Upper lobe of right lung (tissue), 1 donor: Measurements from ENCODE around the gene CYTH2. TPM values are rescaled to one million over a fixed set of nuclear protein-coding genes. Genes with fewer than 3 reads are reported as not detected.
"Not testable (repeated sequence)": the region's sequence is repeated elsewhere in the genome, so short reads cannot be mapped to it uniquely, and the experiment has no call there.

Experiments
- ATAC-seq: fragments of 200-7000 bp; cut with Tn5 transposase; one replicate; pipeline ENCODE4 v1.9.1; 2020; ENCODE audit warnings: mild to moderate bottlenecking, moderate library complexity
- DNase-seq: peaks from one replicate; pipeline ENCODE4 v3.0.0-alpha.2; 2020
- H3K27ac ChIP-seq: fragments of 200-600 bp; one replicate; pipeline ENCODE4 v1.8.0; 2022
- H3K27me3 ChIP-seq: fragments of 200-600 bp; one replicate; pipeline ENCODE4 v1.8.0; 2022; ENCODE audit warnings: mild to moderate bottlenecking
- H3K36me3 ChIP-seq: fragments of 200-600 bp; one replicate; pipeline ENCODE4 v1.8.0; 2022
- H3K4me1 ChIP-seq: fragments of 200-600 bp; one replicate; pipeline ENCODE4 v1.8.0; 2022
- H3K4me3 ChIP-seq: fragments of 200-600 bp; one replicate; pipeline ENCODE4 v1.8.0; 2022; ENCODE audit warnings: mild to moderate bottlenecking
- H3K9me3 ChIP-seq: fragments of 200-600 bp; one replicate; pipeline ENCODE4 v1.8.0; 2022
- intact Hi-C: fragments of 100-400 bp; cut with DNase I; formaldehyde crosslinking; loops from one replicate; pipeline ENCODE4 v1.11.0; 2022
- total RNA-seq: library from RNA; stranded (reverse); fragmentation: NEBNext Ultra II Directional; extraction: Animal tissue kit (Norgen Biotek cat#: 25700); gene quantifications from one replicate; pipeline ENCODE4 v1.2.1, GENCODE V29; 2021
- TF ChIP-seq, protein P1 (sequence below): fragments of 200-600 bp; IDR thresholded peaks from one replicate; pipeline ENCODE4 v1.8.0; 2022; ENCODE audit warnings: antibody characterized with exemption
- donor health status: DM: no; HTN: yes; CAD: no; lungs with severe emphysema.

The CYTH2 gene
- total RNA-seq, 1 donor from 2014 or later, result 60.7 TPM

- intact Hi-C loops, result no loop called here
- Histone ChIP-seq H3K4me1 (peaks cover 12% of the 10 kb centered on the region), H3K4me3 (peak overlapping the region; percentile 63), H3K27ac (no peak overlapping the region), H3K9me3 (no peaks in the 10 kb centered on the region), H3K27me3 (peaks cover 30% of the 10 kb centered on the region), H3K36me3 (no peaks in the 10 kb centered on the region)
- ATAC-seq (no peak), DNase-seq (no peak)
- TF ChIP-seq, protein P1, sequence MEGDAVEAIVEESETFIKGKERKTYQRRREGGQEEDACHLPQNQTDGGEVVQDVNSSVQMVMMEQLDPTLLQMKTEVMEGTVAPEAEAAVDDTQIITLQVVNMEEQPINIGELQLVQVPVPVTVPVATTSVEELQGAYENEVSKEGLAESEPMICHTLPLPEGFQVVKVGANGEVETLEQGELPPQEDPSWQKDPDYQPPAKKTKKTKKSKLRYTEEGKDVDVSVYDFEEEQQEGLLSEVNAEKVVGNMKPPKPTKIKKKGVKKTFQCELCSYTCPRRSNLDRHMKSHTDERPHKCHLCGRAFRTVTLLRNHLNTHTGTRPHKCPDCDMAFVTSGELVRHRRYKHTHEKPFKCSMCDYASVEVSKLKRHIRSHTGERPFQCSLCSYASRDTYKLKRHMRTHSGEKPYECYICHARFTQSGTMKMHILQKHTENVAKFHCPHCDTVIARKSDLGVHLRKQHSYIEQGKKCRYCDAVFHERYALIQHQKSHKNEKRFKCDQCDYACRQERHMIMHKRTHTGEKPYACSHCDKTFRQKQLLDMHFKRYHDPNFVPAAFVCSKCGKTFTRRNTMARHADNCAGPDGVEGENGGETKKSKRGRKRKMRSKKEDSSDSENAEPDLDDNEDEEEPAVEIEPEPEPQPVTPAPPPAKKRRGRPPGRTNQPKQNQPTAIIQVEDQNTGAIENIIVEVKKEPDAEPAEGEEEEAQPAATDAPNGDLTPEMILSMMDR, result no peak
These were observed 43.5 kb downstream of the CYTH2 start for GRCh38 chr19:48512504-48513288.

GRCh38 chr19:48513289-48514122 is 44.3 kb downstream of the CYTH2 start:
- Histone ChIP-seq H3K27me3 (peaks cover 30% of the 10 kb centered on the region), H3K36me3 (no peaks in the 10 kb centered on the region), H3K4me1 (peaks cover 12% of the 10 kb centered on the region), H3K27ac (no peak overlapping the region), H3K4me3 (peak overlapping the region; percentile 63), H3K9me3 (no peaks in the 10 kb centered on the region)
- ATAC-seq (peak; percentile 88), DNase-seq (peak; percentile 82)
- TF ChIP-seq, protein P1, result no peak
- intact Hi-C loops, result no loop called here

GRCh38 chr19:48514123-48514458 is 44.9 kb downstream of the CYTH2 start:
- TF ChIP-seq, protein P1, result no peak
- Histone ChIP-seq H3K27me3 (peaks cover 30% of the 10 kb centered on the region), H3K27ac (no peak overlapping the region), H3K4me1 (peaks cover 12% of the 10 kb centered on the region), H3K9me3 (no peaks in the 10 kb centered on the region), H3K4me3 (peak overlapping the region; percentile 63), H3K36me3 (no peaks in the 10 kb centered on the region)
- no peak for DNase-seq
- no peak for ATAC-seq
- intact Hi-C loops, result no loop called here

GRCh38 chr19:48516536-48516935 is 47.4 kb downstream of the CYTH2 start:
- intact Hi-C loops, result no loop called here
- no peak overlapping the region for H3K4me3 ChIP-seq
- ATAC-seq, result no peak
- no peak overlapping the region for H3K27ac ChIP-seq
- peaks cover 21% of the 10 kb centered on the region for H3K27me3 ChIP-seq
- peaks cover 8% of the 10 kb centered on the region for H3K4me1 ChIP-seq
- no peak for DNase-seq
- no peaks in the 10 kb centered on the region for H3K36me3 ChIP-seq
- H3K9me3 ChIP-seq, result no peaks in the 10 kb centered on the region
- TF ChIP-seq, protein P1, result no peak

GRCh38 chr19:48518207-48518606 is 49.0 kb downstream of the CYTH2 start:
- intact Hi-C loops, result no loop called here

DNA sequence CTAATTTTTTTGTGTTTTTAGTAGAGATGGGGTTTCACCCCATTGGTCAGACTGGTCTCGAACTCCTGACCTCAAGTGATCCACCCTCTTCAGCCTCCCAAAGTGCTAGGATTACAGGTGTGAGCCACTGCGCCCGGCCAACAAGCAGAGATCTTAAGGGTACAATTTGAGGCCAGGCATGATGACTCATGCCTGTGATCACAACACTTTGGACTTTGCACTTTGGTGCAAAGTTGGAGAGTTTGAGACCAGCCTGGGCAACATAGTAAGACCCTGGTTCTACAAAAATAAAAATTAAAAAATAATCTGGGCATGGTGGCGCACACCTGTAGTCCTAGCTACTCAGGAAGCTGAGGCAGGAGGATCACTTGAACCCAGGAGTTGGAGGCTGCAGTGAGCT is 50.3 kb downstream of the CYTH2 start:
- DNase-seq, H3K4me3 ChIP-seq, H3K36me3 ChIP-seq, H3K9me3 ChIP-seq, intact Hi-C loops, H3K27ac ChIP-seq, H3K4me1 ChIP-seq, H3K27me3 ChIP-seq, ATAC-seq: not testable (repeated sequence)

More at GRCh38 chr19:48518207-48518606, 49.0 kb downstream of the CYTH2 start:
- no peak for DNase-seq
- no peak overlapping the region for H3K27ac ChIP-seq
- peaks cover 5% of the 10 kb centered on the region for H3K4me1 ChIP-seq
- TF ChIP-seq, protein P1, result no peak
- H3K36me3 ChIP-seq, result no peaks in the 10 kb centered on the region
- peaks cover 4% of the 10 kb centered on the region for H3K27me3 ChIP-seq
- H3K4me3 ChIP-seq, result no peak overlapping the region
- H3K9me3 ChIP-seq, result no peaks in the 10 kb centered on the region
- ATAC-seq, result no peak
